Type B pancreatic cell (in vitro differentiated cells): Measurements from ENCODE around the gene TTC33. TPM values are rescaled to one million over a fixed set of nuclear protein-coding genes. Genes with fewer than 3 reads are reported as not detected.
A peak's percentile ranks its signal among the peaks of the same experiment; 100 is the strongest.

ENCODE experiments used
- DNase-seq: peaks from one replicate; pipeline ENCODE4 v3.0.0; 2021; ENCODE audit warnings: mixed read lengths; ENCODE audit not compliant: unreplicated experiment; ENCODE audit errors: extremely low spot score
- H3K27ac Mint-ChIP-seq: 2 replicates; pipeline ENCODE4 v1.8.0; 2021; ENCODE audit warnings: mild to moderate bottlenecking, mixed read lengths
- H3K27me3 Mint-ChIP-seq: 2 replicates; pipeline ENCODE4 v1.8.0; 2021; ENCODE audit warnings: mixed read lengths
- H3K36me3 Mint-ChIP-seq: 2 replicates; pipeline ENCODE4 v1.8.0; 2021; ENCODE audit warnings: mixed read lengths
- H3K4me1 Mint-ChIP-seq: one replicate; pipeline ENCODE4 v1.8.0; 2021; ENCODE audit warnings: mixed read lengths; ENCODE audit not compliant: unreplicated experiment
- H3K4me3 Mint-ChIP-seq: 2 replicates; pipeline ENCODE4 v1.8.0; 2021; ENCODE audit warnings: mild to moderate bottlenecking, mixed read lengths
- H3K9me3 Mint-ChIP-seq: 2 replicates; pipeline ENCODE4 v1.8.0; 2021; ENCODE audit warnings: mixed read lengths
- CTCF ChIP-seq: fragments of 200-600 bp; sonication (generic); conservative IDR thresholded peaks from 2 replicates; pipeline ENCODE4 v1.5.0; 2021; ENCODE audit warnings: antibody characterized with exemption, mild to moderate bottlenecking
- total RNA-seq: library from RNA; stranded (reverse); gene quantifications from 2 replicates; pipeline ENCODE4 v1.2.1, GENCODE V29; 2021; ENCODE audit warnings: low replicate concordance

The TTC33 gene
- total RNA-seq, 1 donor from 2014 or later: 15.8 TPM

GRCh38 chr5:40680741-40681362 is 74.9 kb downstream of the TTC33 start:
- no peak for DNase-seq
- Mint-ChIP-seq H3K4me3 (peak overlapping the region; percentile 92), H3K27ac (peak overlapping the region; percentile 32), H3K9me3 (no peaks in the 10 kb centered on the region), H3K27me3 (peaks cover 60% of the 10 kb centered on the region), H3K36me3 (peaks cover 6% of the 10 kb centered on the region), H3K4me1 (peaks cover 30% of the 10 kb centered on the region)
- peak; percentile 50 for TF ChIP-seq CTCF

GRCh38 chr5:40679913-40680681 is 75.7 kb downstream of the TTC33 start, which contains the start of gene PTGER4:
PTGER4 (plus strand) TSS chr5:40679915; CDS start chr5:40680994, 1,079 bp downstream.
- H3K27me3 Mint-ChIP-seq: peaks cover 63% of the 10 kb centered on the region
- peaks cover 29% of the 10 kb centered on the region for H3K4me1 Mint-ChIP-seq
- no peaks in the 10 kb centered on the region for H3K9me3 Mint-ChIP-seq
- H3K27ac Mint-ChIP-seq: peak within 1 kb of the TSS; percentile 86
- peaks cover 5% of the 10 kb centered on the region for H3K36me3 Mint-ChIP-seq
- TF ChIP-seq CTCF: no peak
- no peak for DNase-seq
- peak within 1 kb of the TSS; percentile 92 for H3K4me3 Mint-ChIP-seq

GRCh38 chr5:40679148-40679912 is 76.4 kb downstream of the TTC33 start:
- Mint-ChIP-seq H3K36me3 (peaks cover 5% of the 10 kb centered on the region), H3K27me3 (peaks cover 60% of the 10 kb centered on the region), H3K4me1 (peaks cover 29% of the 10 kb centered on the region), H3K27ac (peak overlapping the region; percentile 86), H3K4me3 (peak overlapping the region; percentile 92), H3K9me3 (no peaks in the 10 kb centered on the region)
- peak; percentile 91 for DNase-seq
- no peak for TF ChIP-seq CTCF

- H3K27ac Mint-ChIP-seq: peak overlapping the region; percentile 86
- H3K4me1 Mint-ChIP-seq: peaks cover 29% of the 10 kb centered on the region
- no peak for TF ChIP-seq CTCF
- H3K36me3 Mint-ChIP-seq: peaks cover 5% of the 10 kb centered on the region
- peaks cover 54% of the 10 kb centered on the region for H3K27me3 Mint-ChIP-seq
- no peaks in the 10 kb centered on the region for H3K9me3 Mint-ChIP-seq
- no peak for DNase-seq
- H3K4me3 Mint-ChIP-seq: peak overlapping the region; percentile 92
Observed at GRCh38 chr5:40678460-40679147, 77.2 kb downstream of the TTC33 start.

- TF ChIP-seq CTCF: no peak
- Mint-ChIP-seq H3K27ac (no peak overlapping the region), H3K4me3 (peak overlapping the region; percentile 26), H3K4me1 (peaks cover 29% of the 10 kb centered on the region), H3K27me3 (peaks cover 48% of the 10 kb centered on the region), H3K9me3 (peaks cover under 1% of the 10 kb centered on the region), H3K36me3 (peaks cover 5% of the 10 kb centered on the region)
- no peak for DNase-seq
Observed at GRCh38 chr5:40678026-40678425, 77.7 kb downstream of the TTC33 start.
